ENCODE results near the gene SCML2.
A peak's percentile ranks its signal among the peaks of the same experiment; 100 is the strongest.
"Not testable (repeated sequence)": the region's sequence is repeated elsewhere in the genome, so short reads cannot be mapped to it uniquely, and the experiment has no call there.

SCML2 gene

DNA sequence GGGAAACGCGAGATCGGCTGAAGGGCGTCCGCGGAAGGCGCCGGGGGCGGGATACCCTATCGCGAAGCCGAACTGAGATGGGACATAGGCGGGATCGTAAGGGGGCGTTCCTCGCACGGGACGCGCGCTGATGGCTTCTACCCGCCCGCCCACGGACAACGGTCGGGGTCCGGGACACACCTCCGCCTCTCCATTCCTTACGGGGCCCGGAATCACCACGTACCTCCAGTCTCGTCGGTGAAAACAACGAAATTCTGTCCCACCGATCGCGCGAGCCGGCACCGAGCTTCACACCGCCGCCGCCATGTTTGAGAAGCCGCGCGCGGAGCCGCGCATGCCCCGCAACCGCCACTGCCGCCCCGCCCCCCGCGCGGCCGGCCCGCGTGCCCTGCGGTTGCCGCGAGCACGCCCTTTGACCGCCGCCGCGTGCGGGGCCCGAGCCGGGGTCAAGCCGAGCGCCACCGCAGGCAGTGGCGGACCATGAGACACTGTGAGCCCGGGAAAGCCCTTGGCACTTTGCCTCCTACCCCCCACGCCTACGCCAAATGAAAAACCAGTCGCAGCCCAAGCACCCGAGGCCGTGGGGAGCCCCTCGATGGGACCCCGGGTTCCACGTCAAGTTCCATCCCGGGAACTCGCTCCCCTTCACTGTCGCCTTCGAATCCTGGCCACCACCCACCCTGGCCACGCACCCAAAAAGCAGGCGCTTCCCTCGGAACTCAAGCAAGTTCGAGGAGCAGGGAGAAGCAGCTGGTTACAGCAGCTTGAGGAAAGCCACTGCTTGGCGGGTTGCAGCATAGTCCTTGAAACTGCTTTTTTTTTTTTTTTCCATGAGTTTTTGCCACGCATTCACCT lies at the start of gene SCML2:
Gene SCML2, minus strand, starts transcription at position 320 of the 855 bp plus-strand sequence. CDS start 20,617 bp downstream, outside the sequence.
- no peak for DNase-seq (ENCODE audit: low read depth)
- peak within 1 kb of the TSS; percentile 48 for H3K4me3 ChIP-seq (ENCODE audit: low read depth, low read length)
- TF ChIP-seq CTCF (IDR thresholded peaks at IDR 0.05; ENCODE audit: low read depth, low read length, missing control alignments): no peak

DNA sequence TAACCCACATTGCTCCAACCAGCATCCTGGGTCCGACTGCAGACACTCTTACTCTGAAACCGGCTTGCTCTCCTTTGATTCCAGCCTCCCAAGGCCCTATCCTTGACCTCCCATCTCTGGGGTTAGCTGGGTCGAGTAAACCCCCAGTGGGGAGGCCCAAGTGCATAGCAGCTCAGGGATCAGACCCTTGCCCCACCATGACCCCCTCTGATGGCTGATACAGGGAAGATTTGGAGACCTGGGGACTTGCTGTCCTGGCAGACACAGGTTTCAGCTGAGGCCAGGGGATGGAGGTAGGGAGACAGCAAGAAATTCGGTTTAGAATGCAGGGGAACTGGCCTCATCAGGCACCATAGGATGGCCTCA lies 47.3 kb upstream of the SCML2 start:
- TF ChIP-seq CTCF (IDR thresholded peaks at IDR 0.05; ENCODE audit: low read depth, low read length, missing control alignments): no peak
- H3K4me3 ChIP-seq (ENCODE audit: low read depth, low read length): no peak overlapping the region
- DNase-seq (ENCODE audit: low read depth): no peak

DNA sequence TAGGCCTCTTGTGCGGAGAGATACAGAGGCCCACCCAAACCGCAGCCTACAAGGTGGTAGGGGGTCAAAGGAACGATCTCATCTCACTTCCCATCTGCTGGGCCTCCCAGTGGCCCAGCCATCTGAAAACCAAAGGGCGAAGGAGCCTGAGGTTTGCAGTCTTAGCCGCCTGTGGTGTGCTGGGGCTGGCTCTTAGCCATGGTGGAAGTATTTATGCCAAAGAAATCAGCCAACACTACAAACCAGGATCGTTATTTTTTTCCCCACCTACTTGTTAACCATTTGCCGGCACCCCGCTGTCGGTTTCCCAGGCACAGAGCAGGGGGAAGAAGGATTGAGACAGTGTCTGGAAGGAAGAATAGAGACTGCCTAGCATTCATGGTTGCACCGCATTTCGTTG lies 40.0 kb upstream of the SCML2 start:
- no peak for TF ChIP-seq CTCF (IDR thresholded peaks at IDR 0.05; ENCODE audit: low read depth, low read length, missing control alignments)
- H3K4me3 ChIP-seq (ENCODE audit: low read depth, low read length): no peak overlapping the region
- DNase-seq (ENCODE audit: low read depth): no peak

- TF ChIP-seq CTCF (IDR thresholded peaks at IDR 0.05; ENCODE audit: low read depth, low read length, missing control alignments): peak; percentile 34
- peak; percentile 34 for DNase-seq (ENCODE audit: low read depth)
- H3K4me3 ChIP-seq (ENCODE audit: low read depth, low read length): no peak overlapping the region
Measured at GRCh38 chrX:18390941-18391538, 36.6 kb upstream of the SCML2 start.

GRCh38 chrX:18389966-18390365 lies 35.5 kb upstream of the SCML2 start:
- TF ChIP-seq CTCF (IDR thresholded peaks at IDR 0.05; ENCODE audit: low read depth, low read length, missing control alignments): peak; percentile 19
- DNase-seq (ENCODE audit: low read depth): no peak
- no peak overlapping the region for H3K4me3 ChIP-seq (ENCODE audit: low read depth, low read length)

- peak; percentile 66 for TF ChIP-seq CTCF (IDR thresholded peaks at IDR 0.05; ENCODE audit: low read depth, low read length, missing control alignments)
- DNase-seq (ENCODE audit: low read depth): no peak
- H3K4me3 ChIP-seq (ENCODE audit: low read depth, low read length): no peak overlapping the region
Measured at GRCh38 chrX:18377796-18378195, 23.3 kb upstream of the SCML2 start.

DNA sequence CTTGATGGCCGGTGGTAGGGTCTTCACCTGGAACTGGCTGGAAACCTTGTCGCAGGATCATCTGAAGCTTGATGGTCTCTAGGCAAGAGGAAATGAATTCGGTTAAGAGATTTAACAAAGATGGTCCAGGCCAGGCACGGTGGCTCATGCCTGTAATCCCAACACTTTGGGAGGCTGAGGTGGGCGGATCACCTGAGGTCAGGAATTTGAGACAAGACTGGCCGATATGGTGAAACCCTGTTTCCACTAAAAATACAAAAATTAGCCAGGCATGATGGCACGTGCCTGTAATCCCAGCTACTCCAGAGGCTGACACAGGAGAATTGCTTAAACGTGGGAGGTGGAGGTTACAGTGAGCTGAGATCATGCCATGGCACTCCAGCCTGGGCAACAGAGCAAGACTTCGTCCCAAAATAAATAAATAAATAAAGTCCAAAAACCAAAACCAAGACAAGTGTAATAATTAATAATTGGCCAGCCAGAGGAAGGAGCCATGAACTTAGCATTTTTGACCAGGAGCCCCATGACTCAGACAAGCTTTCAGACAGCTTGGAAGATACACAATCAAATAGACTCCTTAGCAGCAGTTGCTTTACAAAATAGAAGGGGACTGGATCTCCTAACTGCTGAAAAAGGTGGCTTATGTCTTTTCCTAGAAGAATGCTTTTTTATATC lies 20.8 kb upstream of the SCML2 start:
- not testable (repeated sequence) for DNase-seq (ENCODE audit: low read depth); H3K4me3 ChIP-seq (ENCODE audit: low read depth, low read length)

DNA sequence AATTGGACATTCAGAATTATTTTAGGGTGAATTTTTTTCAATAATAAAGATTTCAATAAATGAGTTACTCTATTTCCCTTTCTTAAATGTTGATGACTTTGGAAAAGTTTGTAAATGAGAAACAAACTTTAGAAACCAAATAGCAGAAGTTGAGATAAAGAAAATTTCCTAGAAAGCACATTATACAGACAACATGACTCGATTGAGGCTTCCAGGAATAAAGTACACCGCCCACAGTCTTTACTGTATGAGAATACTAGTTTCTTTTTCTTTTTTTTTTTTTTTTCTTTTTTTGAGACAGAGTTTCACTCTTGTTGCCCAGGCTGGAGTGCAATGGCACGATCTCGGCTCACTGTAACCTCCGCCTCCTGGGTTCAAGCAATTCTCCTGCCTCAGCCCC lies 14.6 kb upstream of the SCML2 start:
- DNase-seq (ENCODE audit: low read depth); H3K4me3 ChIP-seq (ENCODE audit: low read depth, low read length): not testable (repeated sequence)
